DMS153 treated with DMSO at 0.1 percent for 48 hours (cell line): ENCODE results near the gene SEC24C.

Experiments
- DNase-seq: peaks from one replicate; lab custom pipeline; 2025; ENCODE audit not compliant: unreplicated experiment; lab: John Stamatoyannopoulos, UW

The SEC24C gene

GRCh38 chr10:73809061-73809818, 65.1 kb downstream of the SEC24C start:
- DNase-seq, result no peak

GRCh38 chr10:73810358-73810734, 66.2 kb downstream of the SEC24C start:
- no peak for DNase-seq

GRCh38 chr10:73810735-73811465, 66.7 kb downstream of the SEC24C start:
- DNase-seq, result no peak

DNA sequence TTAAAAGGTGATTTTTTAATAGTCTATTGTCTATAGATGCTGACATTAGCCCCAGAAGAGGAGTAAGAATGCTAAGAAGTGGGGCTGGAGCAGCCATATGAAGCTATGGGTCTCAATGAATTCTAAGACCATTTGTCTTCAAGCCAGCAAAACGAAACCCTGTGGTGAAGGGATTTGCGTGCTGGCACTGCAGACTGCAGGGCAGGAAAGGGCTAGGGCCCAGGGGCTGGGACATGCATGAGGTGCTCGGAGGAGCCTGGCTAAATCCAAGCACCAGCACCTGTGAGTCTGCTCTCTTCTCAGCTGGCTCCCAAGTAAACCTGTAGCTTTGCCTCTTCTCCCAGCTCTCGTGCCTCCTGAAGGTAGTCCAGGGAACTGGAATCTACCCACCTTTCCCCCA, 68.5 kb downstream of the SEC24C start:
- no peak for DNase-seq

DNA sequence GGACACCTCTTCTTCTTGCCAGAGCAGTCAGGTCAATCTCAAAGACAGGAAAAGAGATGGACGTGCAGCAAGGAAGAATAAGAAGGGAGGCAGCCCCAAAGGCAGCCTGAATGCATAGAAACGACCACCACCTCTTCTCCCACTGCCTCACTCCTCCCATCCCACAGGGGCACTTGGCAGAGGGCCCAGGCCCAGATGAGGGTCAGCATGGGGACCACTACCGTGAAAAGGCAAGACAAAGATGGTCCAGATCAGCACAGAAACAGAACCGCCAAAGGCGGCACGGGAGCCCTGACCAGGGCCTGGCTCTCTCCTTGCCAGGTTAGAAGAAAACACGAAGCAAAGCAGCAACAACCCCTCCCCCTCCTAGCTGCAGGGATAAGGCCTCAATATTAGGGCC, 69.2 kb downstream of the SEC24C start:
- DNase-seq, result no peak

DNA sequence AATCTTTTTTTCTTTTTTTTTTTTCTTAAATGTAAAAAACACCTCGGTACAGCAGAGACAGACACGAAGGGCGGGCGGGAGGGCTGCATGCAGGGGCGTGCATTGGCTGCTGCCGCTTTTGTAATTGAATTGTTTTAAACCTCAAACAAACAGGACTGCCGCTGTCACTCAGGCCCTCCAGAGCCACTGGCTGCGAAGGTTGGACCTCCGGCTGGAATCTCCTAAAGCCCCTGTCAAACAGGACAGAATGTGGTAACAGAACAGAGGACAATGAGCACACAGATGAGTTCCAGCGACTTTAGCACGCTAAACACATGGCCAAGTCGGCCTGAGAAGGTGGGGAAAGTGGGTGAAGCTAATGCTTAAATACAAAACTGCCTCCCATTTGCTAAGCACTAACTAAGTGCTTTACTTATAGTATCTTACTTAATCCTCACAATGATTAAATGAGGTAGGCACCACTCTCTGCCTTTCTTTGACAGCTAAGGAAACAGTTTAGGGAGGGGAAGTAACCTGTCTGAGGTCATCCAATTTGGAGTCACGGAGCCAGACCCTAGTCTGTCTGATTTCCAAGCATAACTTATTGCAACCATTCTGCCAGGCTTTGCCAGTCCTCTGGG, 70.2 kb downstream of the SEC24C start:
- no peak for DNase-seq

DNA sequence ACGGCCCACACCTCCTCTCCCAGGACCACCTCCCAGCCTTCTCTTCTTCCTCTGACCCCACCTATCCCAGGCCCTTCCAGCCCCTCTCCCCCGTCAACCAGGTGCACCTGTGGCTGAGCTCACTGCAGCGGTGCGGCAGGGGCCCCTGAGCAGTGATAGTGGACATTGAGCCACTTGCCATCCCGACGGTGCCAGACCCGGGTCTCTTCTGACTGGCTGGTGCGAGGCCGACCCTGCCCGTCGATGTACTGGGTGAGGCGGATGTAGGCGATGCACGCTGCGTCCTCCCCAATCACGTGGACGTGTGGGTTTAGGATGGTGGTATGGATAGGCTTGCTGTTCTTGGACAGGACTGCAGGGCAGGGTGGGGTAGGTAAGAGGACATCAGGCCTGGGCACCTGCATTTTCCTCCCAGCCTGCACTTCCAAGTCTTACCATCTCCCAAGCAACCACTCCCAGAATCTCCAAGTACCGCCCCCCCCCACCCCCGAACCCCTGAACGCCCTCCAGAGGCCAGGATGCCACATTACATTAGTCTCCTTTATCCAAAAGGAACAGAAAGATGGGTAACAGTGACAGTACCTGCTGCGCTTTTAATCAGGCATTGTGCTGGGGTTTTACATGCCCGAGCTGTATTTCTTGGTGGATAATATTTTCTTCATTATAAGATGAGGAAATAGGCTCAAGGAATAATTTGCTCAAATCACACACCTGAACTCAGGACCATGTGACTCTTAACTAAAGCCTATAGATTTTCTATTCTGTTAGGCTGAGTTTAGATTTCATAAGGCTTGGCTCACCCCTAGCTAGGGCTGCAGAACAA, 70.9 kb downstream of the SEC24C start:
- DNase-seq, result no peak

GRCh38 chr10:73815719-73816030, 71.5 kb downstream of the SEC24C start:
- DNase-seq, result no peak

GRCh38 chr10:73816917-73817729, 73.0 kb downstream of the SEC24C start:
- DNase-seq, result no peak

- DNase-seq, result no peak
Measured at GRCh38 chr10:73817826-73818225, 73.7 kb downstream of the SEC24C start.

DNA sequence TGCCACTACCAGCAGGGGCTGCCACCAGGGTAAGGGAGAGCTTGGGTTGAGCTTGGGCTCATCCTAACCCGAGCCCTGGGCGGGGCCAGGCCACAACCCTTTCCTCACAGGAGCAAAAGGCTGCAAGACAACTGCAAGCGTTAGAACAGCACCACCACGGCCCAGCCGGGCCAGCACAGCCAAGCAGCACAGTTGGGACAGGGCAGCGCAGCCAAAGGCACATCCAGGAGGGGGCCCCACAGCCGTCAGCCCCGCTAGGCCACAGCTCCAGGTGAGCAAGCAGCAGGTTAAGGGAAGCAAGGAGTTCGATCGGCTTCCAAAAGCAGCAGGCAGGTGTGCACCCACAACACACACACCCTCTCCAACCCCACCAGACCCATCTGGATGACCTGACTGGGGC, 74.2 kb downstream of the SEC24C start:
- DNase-seq, result no peak

GRCh38 chr10:73819081-73819480, 74.9 kb downstream of the SEC24C start:
- no peak for DNase-seq

DNA sequence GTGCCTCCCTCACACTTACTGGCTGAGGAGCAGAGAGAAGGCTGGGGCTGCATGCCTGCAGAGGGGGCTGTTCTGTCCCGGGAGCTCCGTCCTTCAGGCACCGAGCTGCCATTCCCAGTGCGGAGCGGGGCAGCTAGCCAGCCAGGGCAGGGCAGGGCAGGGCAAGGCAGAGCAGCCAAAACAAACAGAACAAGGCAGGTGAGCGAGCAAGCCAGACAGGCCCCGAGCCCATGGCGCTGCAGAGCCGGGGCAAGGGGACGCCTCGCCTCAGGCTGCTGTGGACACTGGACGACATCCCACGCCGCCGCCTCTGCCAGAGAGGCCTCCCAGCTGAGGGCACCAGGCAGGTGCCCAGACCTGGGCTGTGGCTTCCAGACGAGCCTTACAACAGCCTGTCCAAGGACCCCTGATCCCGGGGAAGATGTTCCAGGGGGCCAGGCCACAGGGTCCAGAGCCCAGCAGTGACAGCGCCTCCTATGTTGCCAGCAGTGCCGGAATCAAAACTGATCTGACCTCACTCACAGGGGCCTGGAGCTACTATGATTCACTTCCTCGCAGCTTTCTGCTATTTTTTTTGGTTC, 75.4 kb downstream of the SEC24C start:
- DNase-seq, result no peak
